NB4 (cell line): ENCODE measurements around the gene RFWD3.
"Not testable (repeated sequence)": the region's sequence is repeated elsewhere in the genome, so short reads cannot be mapped to it uniquely, and the experiment has no call there.

ENCODE experiments used
- DNase-seq: peaks from one replicate; pipeline ENCODE4 v3.0.0; 2010; ENCODE audit warnings: low read depth
- H3K4me3 ChIP-seq: one replicate; pipeline ENCODE4 v1.5.1; 2011; ENCODE audit warnings: mild to moderate bottlenecking, low read depth, low read length, moderate library complexity
- CTCF ChIP-seq: IDR thresholded peaks from one replicate; pipeline ENCODE4 v1.5.1; 2012; ENCODE audit warnings: low read depth, low read length
- MYC ChIP-seq: IDR thresholded peaks from 2 replicates; pipeline ENCODE4 v1.6.1; 2011; ENCODE audit warnings: low read depth, low read length
- POLR2A ChIP-seq: IDR thresholded peaks from 2 replicates; pipeline ENCODE4 v1.6.1; 2011; ENCODE audit warnings: mild to moderate bottlenecking; ENCODE audit not compliant: insufficient read length; ENCODE audit errors: extremely low read depth
- TF ChIP-seq, protein P1 (sequence below): IDR thresholded peaks from 2 replicates; pipeline ENCODE4 v1.6.1; 2011; ENCODE audit warnings: low read depth, low read length

Gene RFWD3

DNA sequence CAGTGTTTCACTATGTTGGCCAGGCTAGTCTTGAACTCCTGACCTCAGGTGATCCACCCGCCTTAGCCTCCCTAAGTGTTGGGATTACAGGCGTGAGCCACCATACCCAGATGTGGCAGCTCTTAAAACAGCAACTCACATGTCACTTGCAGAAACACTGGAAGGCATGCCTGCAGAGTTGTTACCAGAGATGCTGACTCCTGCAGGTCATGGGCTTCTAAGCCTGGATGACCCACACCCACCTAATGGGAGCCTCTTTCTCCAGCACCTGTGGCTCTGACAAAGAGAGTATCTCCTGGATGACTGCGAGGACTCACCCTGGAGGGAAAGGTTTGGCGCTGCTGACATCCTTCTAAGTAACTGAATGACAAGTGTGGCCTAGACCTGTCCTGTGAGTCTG, 11.2 kb upstream of the RFWD3 start:
- H3K4me3 ChIP-seq = no peak overlapping the region
- TF ChIP-seq CTCF = no peak
- TF ChIP-seq, protein P1, sequence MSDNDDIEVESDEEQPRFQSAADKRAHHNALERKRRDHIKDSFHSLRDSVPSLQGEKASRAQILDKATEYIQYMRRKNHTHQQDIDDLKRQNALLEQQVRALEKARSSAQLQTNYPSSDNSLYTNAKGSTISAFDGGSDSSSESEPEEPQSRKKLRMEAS = no peak
- DNase-seq = no peak

DNA sequence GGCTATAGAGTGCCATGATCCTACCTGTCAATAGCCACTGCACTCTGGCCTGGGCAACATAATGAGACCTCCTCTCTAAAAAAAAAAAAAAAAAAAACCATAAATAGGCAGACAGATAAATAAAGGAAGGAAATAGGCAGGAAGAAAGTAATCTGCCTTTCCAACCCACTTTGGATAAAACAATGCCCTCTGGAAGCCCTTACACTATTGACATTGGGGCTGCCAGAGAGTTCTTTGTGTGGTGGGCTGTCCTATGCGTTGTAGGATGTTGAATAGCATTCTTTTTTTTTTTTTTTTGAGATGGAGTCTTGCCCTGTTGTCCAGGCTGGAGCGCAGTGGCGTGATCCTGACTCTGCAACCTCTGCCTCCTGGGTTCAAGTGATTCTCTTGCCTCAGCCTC, 7.2 kb upstream of the RFWD3 start:
- DNase-seq = no peak
- TF ChIP-seq MYC (no peak), CTCF (no peak), POLR2A (no peak)
- TF ChIP-seq, protein P1 = no peak

GRCh38 chr16:74668877-74669276, 2.2 kb upstream of the RFWD3 start:
- not testable (repeated sequence) for DNase-seq, H3K4me3 ChIP-seq

More for the DNA sequence above, 7.2 kb upstream of the RFWD3 start:
- no peak overlapping the region for H3K4me3 ChIP-seq

- peak; percentile 74 for DNase-seq
These were observed 601 bp upstream of the RFWD3 start for GRCh38 chr16:74667255-74667700.

DNA sequence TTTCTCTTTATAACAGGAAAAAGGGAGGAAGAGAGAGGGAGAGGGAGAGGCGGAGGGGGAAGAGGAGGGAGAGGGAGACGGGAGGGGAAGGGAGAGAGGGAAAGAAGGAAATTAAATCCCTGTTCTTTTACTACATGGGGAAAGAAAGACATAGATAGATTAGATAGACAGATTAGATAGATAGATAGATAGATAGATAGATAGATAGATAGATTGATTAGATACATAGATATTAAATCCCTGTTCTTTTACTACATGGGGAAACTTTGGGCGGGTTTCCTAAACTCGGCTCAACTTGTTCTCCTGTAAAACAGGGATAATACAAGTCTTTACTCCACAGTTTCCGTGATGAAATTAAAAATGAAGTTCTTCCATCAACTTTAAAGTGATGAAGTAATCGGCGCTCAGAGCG, 661 bp downstream of the RFWD3 start:
- no peak for DNase-seq
- TF ChIP-seq, protein P1 = no peak
- TF ChIP-seq POLR2A (no peak), CTCF (no peak), MYC (no peak)
- peak overlapping the region; percentile 94 for H3K4me3 ChIP-seq

More at GRCh38 chr16:74667255-74667700, 601 bp upstream of the RFWD3 start:
- peak overlapping the region; percentile 82 for H3K4me3 ChIP-seq
- TF ChIP-seq, protein P1 = no peak
- TF ChIP-seq POLR2A = no peak
- TF ChIP-seq CTCF = no peak
- no peak for TF ChIP-seq MYC

GRCh38 chr16:74661064-74661463, 5.6 kb downstream of the RFWD3 start:
- no peak for DNase-seq
- H3K4me3 ChIP-seq = peak overlapping the region; percentile 39
- no peak for TF ChIP-seq POLR2A
- TF ChIP-seq, protein P1 = no peak
- no peak for TF ChIP-seq MYC
- TF ChIP-seq CTCF = no peak
